Stimulated activated CD4-positive, alpha-beta T cell treated with anti-CD3 and anti-CD28 coated beads, Interleukin-12 subunit alpha, Interleukin-12 subunit beta, amount 100 ng/mL, for 48 hours (primary cell): ENCODE results near the gene CD300LF.

Source experiments
- DNase-seq, 3 donors: peaks; one replicate each; pipeline ENCODE4 v3.0.0-alpha.2; 2020; ENCODE audit warnings: low read depth in 2 of 3, low spot score in 1 of 3

Gene CD300LF

DNA sequence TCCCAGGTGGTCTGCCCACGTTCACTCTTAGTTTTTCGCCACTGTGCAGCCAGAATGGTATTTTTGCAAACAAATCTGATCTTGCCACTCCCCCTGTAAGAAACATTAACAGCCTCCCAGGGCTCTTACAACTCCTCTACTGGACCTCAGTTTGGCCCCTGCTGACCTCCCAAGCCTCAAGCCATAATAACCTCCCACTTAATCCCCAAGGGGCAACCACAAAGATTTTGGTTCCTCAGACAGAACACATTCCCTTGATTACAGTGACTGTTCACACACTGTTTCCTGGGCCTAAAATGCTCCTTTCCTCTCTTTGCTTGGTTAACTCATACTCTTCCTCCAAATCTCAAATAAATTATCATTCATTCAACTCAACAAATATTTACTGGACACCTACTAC is 67.7 kb downstream of the CD300LF start:
- no peak for DNase-seq

DNA sequence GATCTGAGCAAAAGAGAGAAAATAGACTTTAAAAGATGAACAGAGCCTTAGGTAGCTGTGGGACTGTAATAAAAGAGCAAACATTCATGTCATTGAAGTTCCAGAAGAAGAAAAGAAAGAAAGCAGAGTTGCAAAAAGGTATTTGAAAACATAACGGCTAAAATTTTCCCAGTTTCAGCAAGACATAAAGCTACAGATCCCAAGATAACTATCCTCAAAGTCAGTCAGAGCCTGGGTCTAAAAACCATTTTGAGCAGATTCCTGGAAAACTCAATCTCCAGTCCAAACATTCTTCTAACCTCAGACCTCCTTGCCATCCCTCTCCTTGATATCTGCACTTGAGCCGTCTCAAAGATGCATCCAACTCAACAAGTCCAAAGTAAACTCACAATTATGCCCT is 68.3 kb downstream of the CD300LF start:
- no peak for DNase-seq
